Measurements from ENCODE around the gene TM6SF1.
"Not testable (repeated sequence)": the region's sequence is repeated elsewhere in the genome, so short reads cannot be mapped to it uniquely, and the experiment has no call there.

TM6SF1 gene

DNA sequence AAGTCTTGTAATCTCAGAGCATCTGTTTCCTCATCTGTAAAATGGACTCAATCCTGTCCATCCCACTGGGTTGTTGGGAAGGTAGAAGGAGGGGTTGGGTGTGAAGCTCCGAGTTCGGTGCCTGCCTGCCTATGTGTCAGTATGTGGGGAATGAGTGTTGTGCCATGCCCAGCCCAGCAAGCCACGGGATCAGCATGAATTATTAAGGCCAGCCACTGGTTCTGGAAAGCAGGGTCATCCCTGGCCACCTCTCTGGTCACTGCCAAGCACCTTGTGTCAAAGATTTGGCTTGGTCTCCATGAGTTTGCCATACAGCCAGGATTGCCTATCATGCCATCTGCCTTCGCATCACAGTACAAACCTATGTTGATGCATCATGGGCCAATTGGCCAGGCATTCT is 11.5 kb downstream of the TM6SF1 start:
- DNase-seq = no peak

DNA sequence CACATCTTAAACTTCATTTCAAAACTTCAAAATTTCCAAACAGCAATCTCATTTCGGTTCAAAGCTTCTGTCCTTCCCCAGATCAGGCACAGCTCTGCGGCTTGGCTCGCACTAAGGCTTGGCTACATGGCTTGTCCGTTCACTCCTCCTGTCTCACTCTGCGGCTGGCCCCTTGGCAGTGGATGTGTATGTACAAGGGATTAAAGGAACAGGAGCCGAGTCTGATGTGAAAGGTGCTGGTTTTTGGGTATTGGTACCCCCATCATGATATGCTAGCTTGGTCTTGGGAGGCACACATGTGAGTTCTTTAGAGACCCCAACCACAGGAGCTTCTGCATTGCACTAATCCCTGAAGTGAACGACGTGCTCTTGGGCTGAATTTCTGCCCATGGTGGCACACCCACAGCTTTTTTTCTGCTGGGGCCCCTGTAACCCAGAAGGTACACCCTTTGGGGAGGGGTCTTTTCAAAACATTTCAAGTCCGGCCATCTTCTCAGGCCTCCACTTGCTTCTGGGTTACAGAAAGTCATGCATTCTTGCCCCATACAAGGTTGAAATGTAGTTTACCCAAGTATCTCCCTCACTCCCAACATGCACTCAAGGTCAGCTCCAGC is 12.6 kb downstream of the TM6SF1 start:
- no peak for DNase-seq

- DNase-seq = no peak
Measured at GRCh38 chr15:83123529-83123928, 16.1 kb downstream of the TM6SF1 start.

GRCh38 chr15:83127547-83128150 is 20.2 kb downstream of the TM6SF1 start:
- DNase-seq = no peak

- DNase-seq = no peak
Measured at GRCh38 chr15:83129791-83130190, 22.3 kb downstream of the TM6SF1 start.

- no peak for DNase-seq
Measured at GRCh38 chr15:83132861-83133523, 25.5 kb downstream of the TM6SF1 start.

DNA sequence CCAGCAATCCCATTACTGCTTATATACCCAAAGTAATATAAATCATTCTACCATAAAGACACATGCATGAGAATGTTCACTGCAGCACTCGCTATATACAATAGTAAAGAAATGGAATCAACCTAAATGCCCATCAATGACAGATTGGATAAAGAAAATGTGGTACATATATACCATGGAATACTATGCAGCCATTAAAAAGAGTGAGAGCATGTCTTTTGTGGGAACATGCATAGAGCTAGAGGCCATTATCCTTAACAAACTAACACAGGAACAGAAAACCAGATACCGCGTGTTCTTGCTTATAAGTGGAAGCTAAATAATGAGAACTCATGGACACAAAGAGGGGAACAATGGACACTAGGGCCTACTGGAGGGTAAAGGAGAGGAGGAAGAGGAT is 34.7 kb downstream of the TM6SF1 start:
- not testable (repeated sequence) for DNase-seq

- DNase-seq = no peak
Measured at GRCh38 chr15:83144771-83145170, 37.3 kb downstream of the TM6SF1 start.

DNA sequence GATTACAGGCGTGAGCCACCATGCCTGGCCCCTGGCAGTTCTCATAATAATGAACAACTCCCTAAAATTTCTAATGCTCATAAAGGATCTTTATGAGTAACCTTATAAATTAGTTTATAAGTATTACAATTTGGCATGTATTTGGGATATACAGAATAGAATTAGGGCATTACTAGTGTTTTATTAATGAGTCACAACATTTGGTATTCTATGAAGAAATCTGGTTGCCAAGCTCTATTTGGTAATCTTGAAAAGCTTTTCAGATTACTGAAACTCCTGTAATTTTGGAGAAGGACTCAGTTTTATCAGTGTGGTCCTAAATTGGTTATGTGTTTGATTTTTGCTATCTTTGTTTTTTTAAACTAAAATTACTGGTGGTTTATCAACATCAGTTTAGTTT is 45.8 kb downstream of the TM6SF1 start:
- DNase-seq = no peak

GRCh38 chr15:83155942-83156341 is 48.5 kb downstream of the TM6SF1 start:
- no peak for DNase-seq

- DNase-seq = no peak
Measured at GRCh38 chr15:83158393-83158792, 50.9 kb downstream of the TM6SF1 start.

DNA sequence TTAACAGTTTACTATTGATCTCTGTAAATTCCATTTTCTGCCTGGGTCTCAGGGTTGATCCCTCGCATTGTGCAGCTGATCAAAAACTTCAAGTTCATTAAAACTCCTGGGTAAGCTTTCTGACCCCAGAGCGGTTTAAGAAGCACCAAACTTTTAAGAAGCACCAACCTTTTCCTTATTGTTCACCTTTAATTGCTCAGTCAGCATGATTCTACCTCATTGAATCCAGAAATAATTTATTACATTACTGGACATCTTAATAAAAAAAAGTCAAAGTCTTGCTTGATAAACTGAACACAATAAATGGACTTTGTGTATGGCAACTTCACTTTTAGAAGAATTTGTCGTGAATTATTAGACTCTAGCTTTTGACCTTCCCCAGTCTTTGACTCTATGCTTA is 53.3 kb downstream of the TM6SF1 start:
- DNase-seq = no peak

GRCh38 chr15:83163032-83163431 is 55.6 kb downstream of the TM6SF1 start:
- DNase-seq = no peak

GRCh38 chr15:83164111-83164770 is 56.8 kb downstream of the TM6SF1 start:
- DNase-seq = no peak

- DNase-seq = no peak
Measured at GRCh38 chr15:83164771-83165404, 57.4 kb downstream of the TM6SF1 start.

GRCh38 chr15:83166218-83166617 is 58.8 kb downstream of the TM6SF1 start:
- DNase-seq = peak; percentile 3

GRCh38 chr15:83166830-83167229 is 59.4 kb downstream of the TM6SF1 start:
- no peak for DNase-seq

GRCh38 chr15:83169576-83169975 is 62.1 kb downstream of the TM6SF1 start:
- DNase-seq = not testable (repeated sequence)

DNA sequence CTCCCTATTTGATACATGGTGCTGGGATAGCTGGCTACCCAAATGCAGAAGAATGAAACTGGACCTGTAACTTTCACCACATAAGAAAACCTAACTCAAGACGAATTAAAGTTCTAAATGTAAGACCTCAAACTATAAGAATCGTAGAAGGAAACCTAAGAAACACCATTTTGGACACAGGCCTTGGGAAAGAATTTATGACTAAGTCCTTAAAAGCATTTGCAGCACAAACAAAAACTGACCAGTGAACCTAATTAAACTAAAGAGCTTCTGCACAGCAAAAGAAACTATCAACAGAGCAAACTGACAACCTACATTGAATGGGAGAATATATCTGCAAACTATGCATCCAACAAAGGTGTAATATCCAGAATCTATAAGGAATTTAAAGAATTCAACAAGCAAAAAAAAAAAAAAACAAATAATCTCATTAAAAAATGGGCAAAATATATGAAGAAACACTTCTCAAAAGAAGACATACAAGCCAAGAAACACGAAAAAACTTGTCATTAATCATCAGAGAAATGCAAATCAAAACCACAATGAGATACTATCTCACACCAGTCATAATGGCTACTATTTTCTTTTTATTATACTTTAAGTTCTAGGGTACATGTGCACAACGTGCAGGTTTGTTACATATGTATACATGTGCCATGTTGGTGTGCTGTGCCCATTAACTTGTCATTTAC is 63.2 kb downstream of the TM6SF1 start:
- no peak for DNase-seq

DNA sequence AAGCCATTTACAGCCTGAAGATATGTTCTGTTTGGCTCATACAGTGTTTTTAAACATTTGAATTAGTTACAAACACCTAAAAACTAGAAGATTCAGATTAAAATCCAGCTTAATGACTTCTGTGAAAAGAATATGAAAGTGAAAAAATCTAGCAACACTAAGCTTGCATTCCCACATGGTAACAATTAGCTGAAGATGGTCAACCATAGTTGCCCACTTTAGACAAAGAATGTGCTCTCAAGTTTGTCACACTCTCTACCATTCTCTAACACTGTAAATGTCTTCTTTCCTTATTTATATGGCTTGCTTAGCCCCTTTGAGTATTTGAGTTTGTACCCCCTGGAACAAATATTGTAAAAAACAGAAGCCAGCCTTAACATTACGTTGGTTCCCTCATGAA is 67.4 kb downstream of the TM6SF1 start:
- DNase-seq = no peak

- no peak for DNase-seq
Measured at GRCh38 chr15:83178390-83178789, 70.9 kb downstream of the TM6SF1 start.

DNA sequence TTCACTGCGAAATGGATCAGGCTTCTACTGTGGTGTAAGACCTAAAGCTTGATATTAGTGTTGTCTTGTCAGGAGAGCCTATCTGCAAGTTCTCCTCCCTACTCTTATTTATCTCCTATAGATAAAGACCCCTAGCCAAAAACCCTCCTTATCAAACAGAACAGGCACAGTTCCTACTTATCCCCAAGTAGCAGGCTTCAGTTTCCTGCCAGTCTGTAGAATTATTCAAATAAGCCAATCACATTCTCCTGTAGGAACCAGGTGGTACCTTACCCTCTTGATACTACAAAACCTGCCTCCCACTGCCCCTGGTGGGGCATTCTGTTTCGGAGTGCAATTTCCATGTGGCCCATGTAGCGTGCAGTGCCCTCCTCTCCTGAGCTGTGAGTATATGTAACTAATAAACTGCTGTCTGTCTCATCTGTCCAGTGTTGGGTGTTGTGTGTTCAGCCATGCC is 71.5 kb downstream of the TM6SF1 start:
- no peak for DNase-seq

DNA sequence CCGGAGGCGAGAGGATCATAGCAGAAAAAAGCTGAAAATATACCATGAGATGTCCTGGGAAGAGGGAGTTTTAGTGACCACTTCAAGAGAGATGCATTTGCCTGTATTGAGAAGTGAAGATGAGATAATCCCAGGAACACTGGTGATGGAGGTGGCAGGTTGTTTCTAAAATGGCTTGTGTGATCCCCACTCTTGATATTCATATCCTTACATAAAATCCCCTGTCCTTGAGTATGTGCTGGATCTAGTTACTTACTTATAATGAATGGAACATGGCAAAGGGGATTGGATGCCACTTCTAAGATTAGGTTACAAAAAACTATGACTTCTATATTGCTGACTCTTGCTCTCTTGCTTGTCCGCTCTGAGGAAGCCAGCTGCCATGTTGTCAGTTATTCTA is 78.1 kb downstream of the TM6SF1 start:
- DNase-seq = no peak

All from retina (tissue), 1 donor.